Bronchial epithelial cell (primary cell): ENCODE results near the gene CLK3. TPM values are rescaled to one million over a fixed set of nuclear protein-coding genes. Genes with fewer than 3 reads are reported as not detected.
A peak's percentile ranks its signal among the peaks of the same experiment; 100 is the strongest.

Experiments used
- DNase-seq: peaks from one replicate; pipeline ENCODE4 v3.0.0-alpha.2; 2010; ENCODE audit warnings: low read depth
- FAIRE-seq: peaks from 2 replicates; lab custom pipeline; 2011; peaks lifted over from hg19 to GRCh38; lab: Jason Lieb, UNC
- H3K27me3 ChIP-seq: 2 replicates; pipeline ENCODE4 v1.5.1; 2011; ENCODE audit warnings: low read length; ENCODE audit not compliant: control insufficient read depth, insufficient read depth
- H3K36me3 ChIP-seq: 2 replicates; pipeline ENCODE4 v1.5.1; 2011; ENCODE audit warnings: low read length; ENCODE audit not compliant: control insufficient read depth, insufficient read depth
- H3K4me3 ChIP-seq: 2 replicates; pipeline ENCODE4 v1.5.1; 2011; ENCODE audit warnings: mild to moderate bottlenecking, low read depth, low read length, control low read depth
- CTCF ChIP-seq: IDR thresholded peaks from 2 replicates; pipeline ENCODE4 v1.5.1; 2011; ENCODE audit warnings: mild to moderate bottlenecking, moderate library complexity, low read length, control low read depth, inconsistent platforms; ENCODE audit not compliant: insufficient read depth, severe bottlenecking
- total RNA-seq: library from RNA; depleted of rRNA; stranded (reverse); fragments of >200 nt; gene quantifications from 2 replicates; pipeline ENCODE4 v1.2.1, GENCODE V29; 2014

The CLK3 gene
- total RNA-seq, 1 donor from 2014 or later = 115 TPM

GRCh38 chr15:74619916-74620635 lies 4.4 kb downstream of the CLK3 start:
- Histone ChIP-seq H3K27me3 (no peaks in the 10 kb centered on the region), H3K36me3 (peaks cover 54% of the 10 kb centered on the region), H3K4me3 (no peak overlapping the region)
- no peak for DNase-seq
- TF ChIP-seq CTCF = no peak
- peak; percentile 43 for FAIRE-seq

- Histone ChIP-seq H3K27me3 (no peaks in the 10 kb centered on the region), H3K36me3 (peaks cover 61% of the 10 kb centered on the region), H3K4me3 (no peak overlapping the region)
- DNase-seq = peak; percentile 72
- TF ChIP-seq CTCF = peak; percentile 100
- peak; percentile 47 for FAIRE-seq
Observed at GRCh38 chr15:74620636-74621545, 5.3 kb downstream of the CLK3 start.

GRCh38 chr15:74621546-74621920 lies 5.9 kb downstream of the CLK3 start:
- Histone ChIP-seq H3K36me3 (peaks cover 67% of the 10 kb centered on the region), H3K4me3 (no peak overlapping the region), H3K27me3 (no peaks in the 10 kb centered on the region)
- no peak for TF ChIP-seq CTCF
- FAIRE-seq (no peak), DNase-seq (no peak)

GRCh38 chr15:74621936-74622335 lies 6.3 kb downstream of the CLK3 start:
- DNase-seq (no peak), FAIRE-seq (peak; percentile 40)
- Histone ChIP-seq H3K4me3 (no peak overlapping the region), H3K27me3 (no peaks in the 10 kb centered on the region), H3K36me3 (peaks cover 68% of the 10 kb centered on the region)
- TF ChIP-seq CTCF = no peak

- no peak for TF ChIP-seq CTCF
- H3K27me3 ChIP-seq = no peaks in the 10 kb centered on the region
- FAIRE-seq = no peak
- DNase-seq = no peak
- H3K36me3 ChIP-seq = peaks cover 73% of the 10 kb centered on the region
- no peak overlapping the region for H3K4me3 ChIP-seq
Observed at GRCh38 chr15:74622758-74623157, 7.1 kb downstream of the CLK3 start.
